BJ (cell line): Measurements from ENCODE around the gene FAM98B. TPM values are rescaled to one million over a fixed set of nuclear protein-coding genes. Genes with fewer than 3 reads are reported as not detected.

ENCODE experiments used
- CTCF ChIA-PET: fragments of 350-600 bp; formaldehyde crosslinking; extraction: SDS; loops from one replicate; lab custom pipeline; 2021; ENCODE audit warnings: antibody characterized with exemption, inconsistent platforms; lab: Yijun Ruan, JAX
- POLR2A ChIA-PET: fragments of 300-600 bp; sonication (Branson Sonifier 250); formaldehyde crosslinking; extraction: SDS; loops from one replicate; lab custom pipeline; 2021; ENCODE audit warnings: antibody characterized with exemption; lab: Charles Lee
- DNase-seq: peaks from one replicate; pipeline ENCODE4 v3.0.0-alpha.2; 2011; ENCODE audit warnings: low read depth
- H3K27me3 ChIP-seq: 2 replicates; pipeline ENCODE4 v1.6.0; 2011; ENCODE audit warnings: low read length; ENCODE audit not compliant: control insufficient read depth, insufficient read depth
- H3K36me3 ChIP-seq: 2 replicates; pipeline ENCODE4 v1.5.1; 2011; ENCODE audit warnings: low read length; ENCODE audit not compliant: control insufficient read depth, insufficient read depth
- H3K4me3 ChIP-seq: 2 replicates; pipeline ENCODE4 v1.5.1; 2011; ENCODE audit warnings: low read depth, mild to moderate bottlenecking, control low read depth, low read length
- polyA plus RNA-seq: library from polyadenylated mRNA; depleted of rRNA; stranded (reverse); fragments of >200 nt; gene quantifications from 2 replicates; pipeline ENCODE4 v1.2.3, GENCODE V29; 2011
- TF ChIP-seq, protein P1 (sequence below): IDR thresholded peaks from 2 replicates; pipeline ENCODE4 v1.5.1; 2011; ENCODE audit warnings: low read depth, mild to moderate bottlenecking, control low read depth, inconsistent platforms, low read length, moderate library complexity; ENCODE audit not compliant: insufficient read depth

Gene FAM98B
- polyA plus RNA-seq, 1 experiment, result 4.9 TPM

- H3K36me3 ChIP-seq, result no peaks in the 10 kb centered on the region
- TF ChIP-seq, protein P1, sequence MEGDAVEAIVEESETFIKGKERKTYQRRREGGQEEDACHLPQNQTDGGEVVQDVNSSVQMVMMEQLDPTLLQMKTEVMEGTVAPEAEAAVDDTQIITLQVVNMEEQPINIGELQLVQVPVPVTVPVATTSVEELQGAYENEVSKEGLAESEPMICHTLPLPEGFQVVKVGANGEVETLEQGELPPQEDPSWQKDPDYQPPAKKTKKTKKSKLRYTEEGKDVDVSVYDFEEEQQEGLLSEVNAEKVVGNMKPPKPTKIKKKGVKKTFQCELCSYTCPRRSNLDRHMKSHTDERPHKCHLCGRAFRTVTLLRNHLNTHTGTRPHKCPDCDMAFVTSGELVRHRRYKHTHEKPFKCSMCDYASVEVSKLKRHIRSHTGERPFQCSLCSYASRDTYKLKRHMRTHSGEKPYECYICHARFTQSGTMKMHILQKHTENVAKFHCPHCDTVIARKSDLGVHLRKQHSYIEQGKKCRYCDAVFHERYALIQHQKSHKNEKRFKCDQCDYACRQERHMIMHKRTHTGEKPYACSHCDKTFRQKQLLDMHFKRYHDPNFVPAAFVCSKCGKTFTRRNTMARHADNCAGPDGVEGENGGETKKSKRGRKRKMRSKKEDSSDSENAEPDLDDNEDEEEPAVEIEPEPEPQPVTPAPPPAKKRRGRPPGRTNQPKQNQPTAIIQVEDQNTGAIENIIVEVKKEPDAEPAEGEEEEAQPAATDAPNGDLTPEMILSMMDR, result no peak
- CTCF ChIA-PET, result interaction anchor here (0.6 kb wide), 2 partner anchors 35 to 46 kb away, joined by 3 read pairs; no protein-coding TSS in a partner anchor
- DNase-seq, result no peak
- POLR2A ChIA-PET, result no interaction called here
- no peaks in the 10 kb centered on the region for H3K27me3 ChIP-seq
- no peak overlapping the region for H3K4me3 ChIP-seq
These were observed 78.8 kb downstream of the FAM98B start for GRCh38 chr15:38532728-38533127.

DNA sequence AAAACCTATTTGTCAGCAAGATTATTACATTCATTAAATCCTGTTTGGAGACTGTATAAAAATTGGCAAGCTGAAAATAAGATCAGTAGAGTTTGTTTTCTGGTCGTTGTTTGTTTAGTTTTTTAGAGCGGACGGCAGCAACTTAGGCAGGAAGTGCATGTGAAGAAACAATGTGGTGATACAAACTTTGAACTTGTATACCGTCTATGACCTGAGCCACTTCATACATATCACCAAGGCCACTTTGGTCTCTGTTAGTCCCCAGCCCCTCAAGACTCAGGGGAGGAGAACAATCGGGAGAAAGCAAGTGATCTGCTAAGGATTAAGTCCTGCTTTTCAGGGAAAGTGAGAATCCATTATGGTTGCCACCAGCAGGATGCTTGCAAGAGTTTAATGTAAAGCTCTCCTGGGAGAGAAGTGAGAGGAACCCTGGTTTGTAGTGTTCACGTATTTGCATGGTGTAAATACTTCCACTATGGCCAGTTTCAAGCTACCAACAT lies 79.5 kb downstream of the FAM98B start:
- H3K36me3 ChIP-seq, result no peaks in the 10 kb centered on the region
- CTCF ChIA-PET, result interaction anchor here (0.7 kb wide), 1 partner anchor 30 kb away, joined by 3 read pairs; no protein-coding TSS in a partner anchor
- no peak for DNase-seq
- no peak overlapping the region for H3K4me3 ChIP-seq
- TF ChIP-seq, protein P1, result no peak
- POLR2A ChIA-PET, result no interaction called here
- no peaks in the 10 kb centered on the region for H3K27me3 ChIP-seq

DNA sequence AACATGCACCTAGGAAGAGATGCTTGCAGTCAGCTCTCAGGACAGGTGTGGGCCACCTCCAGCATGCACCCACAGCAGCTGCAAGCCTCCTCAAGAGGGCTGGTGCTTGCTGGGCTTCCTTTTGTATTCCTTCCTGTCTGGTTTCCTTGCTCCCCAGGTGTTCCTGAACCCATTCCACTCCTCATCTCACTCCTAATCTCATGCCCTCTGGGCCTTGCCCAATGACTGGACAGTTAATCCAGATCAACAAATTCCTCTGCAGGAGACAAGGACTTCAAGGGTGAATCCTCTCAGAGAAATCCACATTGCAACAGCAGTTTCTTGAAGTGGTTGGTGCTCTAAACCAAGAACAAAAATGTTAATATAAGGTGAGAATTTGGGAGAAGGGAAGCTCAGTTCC lies 80.0 kb downstream of the FAM98B start:
- no peaks in the 10 kb centered on the region for H3K27me3 ChIP-seq
- CTCF ChIA-PET, result interaction anchor here (0.7 to 2.7 kb wide), 2 partner anchors 30 kb away, joined by 3 to 11 read pairs; no protein-coding TSS in a partner anchor
- POLR2A ChIA-PET, result no interaction called here
- no peaks in the 10 kb centered on the region for H3K36me3 ChIP-seq
- TF ChIP-seq, protein P1, result no peak
- H3K4me3 ChIP-seq, result no peak overlapping the region
- no peak for DNase-seq

- DNase-seq, result no peak
- CTCF ChIA-PET, result interaction anchor here (0.6 to 2.7 kb wide), 5 partner anchors 16 to 156 kb away, joined by 3 to 11 read pairs (median 3); no protein-coding TSS in a partner anchor
- Histone ChIP-seq H3K4me3 (no peak overlapping the region), H3K36me3 (no peaks in the 10 kb centered on the region), H3K27me3 (no peaks in the 10 kb centered on the region)
- POLR2A ChIA-PET, result no interaction called here
- TF ChIP-seq, protein P1, result no peak
These were observed 80.8 kb downstream of the FAM98B start for GRCh38 chr15:38534691-38535090.

DNA sequence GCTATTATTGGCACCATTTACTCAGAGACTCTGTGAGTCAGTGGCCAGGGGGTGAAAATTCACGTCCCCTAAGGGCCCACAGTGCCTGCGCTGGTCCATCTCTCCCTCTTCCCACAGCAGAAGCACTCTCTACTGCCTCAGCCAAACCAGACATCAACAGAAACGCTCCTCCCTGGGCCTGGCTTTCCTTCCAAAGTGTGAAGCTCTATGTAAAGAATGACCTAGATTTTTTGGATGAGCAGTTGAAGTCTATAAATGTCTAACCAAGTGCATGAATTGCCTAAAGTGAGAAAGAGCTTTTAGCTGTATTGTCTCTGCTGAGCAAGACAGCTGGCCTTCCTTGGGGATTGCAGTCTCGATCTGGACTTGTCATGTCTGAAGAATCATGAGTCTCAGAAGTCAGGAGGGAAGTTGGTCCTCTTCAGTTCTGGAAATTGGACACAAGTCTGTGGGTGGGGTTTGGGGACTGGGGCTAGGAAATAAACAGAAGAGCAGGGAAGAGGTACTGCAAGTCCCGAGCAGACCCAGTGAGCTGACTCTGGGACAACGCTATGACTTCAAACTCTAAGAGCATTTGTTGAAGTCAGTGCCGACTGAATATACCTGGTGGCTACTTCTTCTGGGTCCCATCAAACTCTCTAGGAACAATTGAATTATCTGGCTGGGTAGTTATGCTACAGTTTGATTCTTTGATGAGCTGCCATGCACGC lies 81.7 kb downstream of the FAM98B start:
- POLR2A ChIA-PET, result interaction anchor here (0.6 to 0.9 kb wide), 2 partner anchors 24 to 1553 kb away, joined by 3 to 5 read pairs; no protein-coding TSS in a partner anchor

More for the DNA sequence above, 81.7 kb downstream of the FAM98B start:
- no peak overlapping the region for H3K4me3 ChIP-seq
- H3K36me3 ChIP-seq, result no peaks in the 10 kb centered on the region
- CTCF ChIA-PET, result interaction anchor here (0.7 to 2.7 kb wide), 5 partner anchors 17 to 163 kb away, joined by 3 to 11 read pairs (median 5); no protein-coding TSS in a partner anchor
- no peak for DNase-seq
- no peaks in the 10 kb centered on the region for H3K27me3 ChIP-seq
- TF ChIP-seq, protein P1, result no peak
